ENCODE data around the gene LEAP2.
"Not testable (repeated sequence)": the region's sequence is repeated elsewhere in the genome, so short reads cannot be mapped to it uniquely, and the experiment has no call there.

The LEAP2 gene

DNA sequence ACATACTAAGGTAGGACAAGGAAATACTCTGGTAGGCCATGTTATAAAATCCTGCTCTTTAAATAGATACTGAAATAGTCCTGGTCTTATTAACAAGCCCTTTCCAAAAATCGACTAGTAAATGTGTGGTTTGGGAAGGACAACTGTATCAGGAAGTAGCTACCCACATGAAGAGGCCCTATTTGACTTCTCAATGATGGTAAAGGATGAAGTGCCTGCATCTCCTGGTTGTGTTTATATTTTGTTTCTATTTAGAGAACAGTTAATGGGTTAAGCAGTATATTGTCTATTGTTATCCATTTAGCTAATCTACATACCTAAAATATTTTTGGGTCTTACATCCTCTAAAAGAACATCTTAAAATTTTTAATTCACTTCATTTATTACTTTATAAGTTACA lies 19.7 kb upstream of the LEAP2 start:
- no peak for DNase-seq (ENCODE audit: low read depth)
- in situ Hi-C loops (cut with HindIII; ENCODE audit: low sequenced_read_pairs): no loop called here
- TF ChIP-seq, protein P1, sequence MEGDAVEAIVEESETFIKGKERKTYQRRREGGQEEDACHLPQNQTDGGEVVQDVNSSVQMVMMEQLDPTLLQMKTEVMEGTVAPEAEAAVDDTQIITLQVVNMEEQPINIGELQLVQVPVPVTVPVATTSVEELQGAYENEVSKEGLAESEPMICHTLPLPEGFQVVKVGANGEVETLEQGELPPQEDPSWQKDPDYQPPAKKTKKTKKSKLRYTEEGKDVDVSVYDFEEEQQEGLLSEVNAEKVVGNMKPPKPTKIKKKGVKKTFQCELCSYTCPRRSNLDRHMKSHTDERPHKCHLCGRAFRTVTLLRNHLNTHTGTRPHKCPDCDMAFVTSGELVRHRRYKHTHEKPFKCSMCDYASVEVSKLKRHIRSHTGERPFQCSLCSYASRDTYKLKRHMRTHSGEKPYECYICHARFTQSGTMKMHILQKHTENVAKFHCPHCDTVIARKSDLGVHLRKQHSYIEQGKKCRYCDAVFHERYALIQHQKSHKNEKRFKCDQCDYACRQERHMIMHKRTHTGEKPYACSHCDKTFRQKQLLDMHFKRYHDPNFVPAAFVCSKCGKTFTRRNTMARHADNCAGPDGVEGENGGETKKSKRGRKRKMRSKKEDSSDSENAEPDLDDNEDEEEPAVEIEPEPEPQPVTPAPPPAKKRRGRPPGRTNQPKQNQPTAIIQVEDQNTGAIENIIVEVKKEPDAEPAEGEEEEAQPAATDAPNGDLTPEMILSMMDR (IDR thresholded peaks at IDR 0.05; ENCODE audit: low read depth, low read length, missing control alignments): no peak
- no peak overlapping the region for H3K4me3 ChIP-seq (ENCODE audit: low read depth, low read length)

DNA sequence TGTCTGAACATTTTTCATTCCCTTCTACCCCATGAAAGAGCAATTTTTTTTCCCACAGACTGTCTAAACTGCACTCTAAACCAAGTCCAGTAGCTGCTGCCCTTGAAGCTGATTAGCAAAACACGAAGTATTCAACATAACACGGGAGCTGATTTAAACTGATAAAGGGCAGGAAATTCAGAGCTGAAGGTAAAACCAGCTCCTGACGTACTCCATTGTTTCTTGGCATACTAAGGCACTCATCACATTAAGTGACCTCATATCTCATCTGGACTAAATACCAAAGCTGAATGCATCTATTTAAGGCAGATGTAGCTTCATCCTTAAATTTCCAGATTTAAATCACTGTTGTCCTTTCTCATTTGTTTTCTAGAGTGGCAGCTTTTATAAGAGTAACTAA lies 19.2 kb upstream of the LEAP2 start:
- in situ Hi-C loops (cut with HindIII; ENCODE audit: low sequenced_read_pairs): no loop called here
- TF ChIP-seq, protein P1 (IDR thresholded peaks at IDR 0.05; ENCODE audit: low read depth, low read length, missing control alignments): no peak
- no peak overlapping the region for H3K4me3 ChIP-seq (ENCODE audit: low read depth, low read length)
- DNase-seq (ENCODE audit: low read depth): no peak

DNA sequence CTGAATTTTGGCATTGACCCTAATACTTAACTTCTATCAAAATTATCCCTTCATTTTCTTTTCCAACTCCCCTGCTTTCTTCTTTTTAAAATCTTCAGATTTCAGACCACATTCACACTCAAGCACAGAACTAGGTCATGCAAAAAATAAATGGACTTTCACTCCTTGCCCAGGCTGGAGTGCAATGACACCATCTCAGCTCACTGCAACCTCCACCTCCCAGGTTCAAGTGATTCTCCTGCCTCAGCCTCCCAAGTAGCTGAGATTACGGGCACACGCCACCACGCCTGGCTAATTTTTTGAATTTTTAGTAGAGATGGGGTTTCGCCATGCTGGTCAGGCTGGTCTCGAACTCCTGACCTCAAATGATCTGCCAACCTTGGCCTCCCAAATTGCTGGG lies 18.5 kb upstream of the LEAP2 start:
- H3K4me3 ChIP-seq (ENCODE audit: low read depth, low read length); DNase-seq (ENCODE audit: low read depth); in situ Hi-C loops (cut with HindIII; ENCODE audit: low sequenced_read_pairs): not testable (repeated sequence)

DNA sequence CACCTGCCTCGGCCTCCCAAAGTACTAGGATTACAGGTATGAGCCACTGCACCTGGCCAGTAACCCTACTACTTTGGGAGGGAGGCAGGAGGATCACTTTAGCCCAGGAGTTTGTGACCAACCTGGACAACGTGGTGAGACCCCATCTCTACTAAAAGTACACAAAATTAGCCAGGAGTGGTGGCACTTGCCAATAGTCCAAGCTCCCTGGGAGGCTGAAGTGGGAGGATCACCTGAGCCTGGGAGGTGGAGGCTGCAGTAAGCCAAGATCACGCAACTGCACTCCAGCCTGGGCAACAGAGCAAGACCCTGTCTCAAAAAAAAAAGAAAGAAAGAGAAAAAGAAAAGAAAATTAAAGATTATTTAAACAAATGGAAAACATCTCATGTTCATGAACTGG lies 17.5 kb upstream of the LEAP2 start:
- no peak for DNase-seq (ENCODE audit: low read depth)
- TF ChIP-seq, protein P1 (IDR thresholded peaks at IDR 0.05; ENCODE audit: low read depth, low read length, missing control alignments): no peak
- H3K4me3 ChIP-seq (ENCODE audit: low read depth, low read length): no peak overlapping the region
- in situ Hi-C loops (cut with HindIII; ENCODE audit: low sequenced_read_pairs): no loop called here

DNA sequence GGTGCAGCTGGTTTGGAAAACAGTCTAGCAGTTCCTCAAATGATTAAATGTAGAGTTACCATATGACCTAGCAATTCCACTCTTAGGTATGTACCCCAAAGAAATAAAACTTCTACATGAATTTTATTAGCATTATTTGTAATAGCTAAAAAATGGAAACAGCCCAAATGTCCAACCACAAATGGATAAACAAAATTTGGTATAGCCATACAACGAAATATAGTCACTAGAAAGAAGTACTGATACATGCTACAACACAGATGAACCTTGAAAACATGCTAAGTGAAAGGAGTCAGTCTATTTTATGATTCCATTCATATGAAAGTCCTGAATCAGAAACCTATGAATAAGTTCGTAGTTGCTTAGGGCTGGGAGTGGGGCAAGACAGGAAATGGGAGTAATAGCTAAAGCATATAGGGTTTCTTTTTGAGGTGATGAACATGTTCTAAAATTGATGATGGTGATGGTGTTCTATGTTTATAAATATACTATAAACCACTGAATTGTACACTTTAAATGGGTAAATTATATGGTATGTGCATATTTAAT lies 13.5 kb upstream of the LEAP2 start:
- TF ChIP-seq, protein P1 (IDR thresholded peaks at IDR 0.05; ENCODE audit: low read depth, low read length, missing control alignments): no peak
- no peak for DNase-seq (ENCODE audit: low read depth)
- H3K4me3 ChIP-seq (ENCODE audit: low read depth, low read length): no peak overlapping the region
- in situ Hi-C loops (cut with HindIII; ENCODE audit: low sequenced_read_pairs): no loop called here

DNA sequence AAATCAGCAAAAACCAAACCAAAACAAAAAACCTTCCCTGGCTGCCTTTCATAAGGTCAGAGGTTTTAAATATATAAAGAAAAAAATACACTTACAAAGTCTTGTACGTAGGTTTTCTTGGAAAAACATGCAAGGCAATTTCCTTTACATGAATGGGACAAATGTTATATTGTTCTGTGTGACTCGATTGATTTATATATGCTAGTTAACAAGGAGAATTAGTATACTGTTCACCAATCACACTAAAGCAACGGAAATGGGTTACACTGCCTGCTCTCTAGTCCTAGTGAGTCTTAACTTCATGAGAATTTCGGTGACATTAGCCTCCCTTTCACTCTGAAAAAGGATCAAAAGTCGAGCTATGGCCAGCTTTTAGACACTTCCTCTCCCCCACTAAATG lies 12.7 kb upstream of the LEAP2 start:
- no peak for DNase-seq (ENCODE audit: low read depth)
- H3K4me3 ChIP-seq (ENCODE audit: low read depth, low read length): no peak overlapping the region
- in situ Hi-C loops (cut with HindIII; ENCODE audit: low sequenced_read_pairs): no loop called here
- TF ChIP-seq, protein P1 (IDR thresholded peaks at IDR 0.05; ENCODE audit: low read depth, low read length, missing control alignments): no peak

DNA sequence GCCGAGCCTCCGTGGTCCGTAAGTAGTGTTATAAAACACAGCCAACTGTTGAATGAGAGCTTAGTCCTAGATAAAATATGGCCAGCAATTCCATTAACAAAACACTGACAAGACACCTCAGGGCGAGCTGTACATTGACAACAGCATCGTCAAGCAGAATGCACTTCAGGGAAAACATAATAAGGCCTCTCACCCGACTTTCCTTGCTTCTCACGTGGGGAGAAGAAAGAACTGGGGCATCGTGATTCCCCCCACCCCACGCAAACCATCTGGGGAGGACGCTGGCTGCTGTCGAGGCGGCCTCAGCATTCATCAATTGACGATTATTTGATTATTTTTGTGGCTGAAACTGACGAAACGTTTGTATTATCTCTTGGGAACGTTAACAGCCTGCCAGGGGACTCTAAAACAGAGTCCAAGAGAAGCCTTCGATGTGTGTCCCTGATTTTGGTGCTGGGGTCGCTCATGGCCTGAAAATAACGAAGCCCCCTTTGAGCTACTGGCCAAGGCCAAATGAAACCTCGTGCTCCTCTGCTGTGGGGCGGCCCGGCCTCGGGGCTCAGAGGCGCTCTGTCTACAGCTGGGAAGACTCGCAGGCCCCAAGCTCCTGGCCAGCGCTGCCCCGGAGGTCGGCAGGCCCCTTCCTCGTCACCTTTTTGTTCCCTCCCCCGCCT lies 7.7 kb upstream of the LEAP2 start:
- in situ Hi-C loops (cut with HindIII; ENCODE audit: low sequenced_read_pairs): no loop called here
- DNase-seq (ENCODE audit: low read depth): no peak
- TF ChIP-seq, protein P1 (IDR thresholded peaks at IDR 0.05; ENCODE audit: low read depth, low read length, missing control alignments): no peak
- peak overlapping the region; percentile 92 for H3K4me3 ChIP-seq (ENCODE audit: low read depth, low read length)

All from astrocyte of the cerebellum (primary cell).